ENCODE measurements around the gene JPH2. TPM values are rescaled to one million over a fixed set of nuclear protein-coding genes. Genes with fewer than 3 reads are reported as not detected.

The JPH2 gene
- total RNA-seq, 1 experiment from 2014 or later, result 0.17 TPM

- no peaks in the 10 kb centered on the region for H3K9me3 ChIP-seq (ENCODE audit: control insufficient read depth in 1 of 2, insufficient read depth in 1 of 2, low read depth in 1 of 2, low read length in 2 of 2)
- no TSS peak for BruUV-seq (replicated peaks)
- no peak for DNase-seq (ENCODE audit: low read depth, low spot score)
- no peak overlapping the region for H2AFZ ChIP-seq (ENCODE audit: low read depth, low read length, poor library complexity, severe bottlenecking)
- no peak overlapping the region for H3K27ac ChIP-seq (ENCODE audit: low read depth, low read length)
- H4K20me1 ChIP-seq (ENCODE audit: insufficient read depth), result no peaks in the 10 kb centered on the region
- RAD21 ChIA-PET (ENCODE audit: low non-redundant PET in 1 of 2, low total read pairs in 2 of 2, uncharacterized antibody in 2 of 2, unreplicated experiment in 2 of 2), result no interaction called here
- H3K36me3 ChIP-seq (ENCODE audit: control insufficient read depth in 1 of 2, insufficient read depth in 2 of 2, low read length in 2 of 2), result no peaks in the 10 kb centered on the region
- H3K9ac ChIP-seq (ENCODE audit: low read length), result no peak overlapping the region
- intact Hi-C loops (cut with micrococcal nuclease), result no loop called here
- CTCF ChIA-PET, result no interaction called here
- no peaks in the 10 kb centered on the region for H3K9me2 ChIP-seq (ENCODE audit: insufficient read depth)
- TF ChIP-seq RAD21 (IDR thresholded peaks at IDR 0.05; ENCODE audit: low read depth), result no peak
- TF ChIP-seq CBX3 (IDR thresholded peaks at IDR 0.05; ENCODE audit: low read depth), result no peak
- TF ChIP-seq, protein P1, sequence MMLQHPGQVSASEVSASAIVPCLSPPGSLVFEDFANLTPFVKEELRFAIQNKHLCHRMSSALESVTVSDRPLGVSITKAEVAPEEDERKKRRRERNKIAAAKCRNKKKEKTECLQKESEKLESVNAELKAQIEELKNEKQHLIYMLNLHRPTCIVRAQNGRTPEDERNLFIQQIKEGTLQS (IDR thresholded peaks at IDR 0.05), result no peak
- TF ChIP-seq ELF1 (IDR thresholded peaks at IDR 0.05; ENCODE audit: borderline replicate concordance, low read depth), result no peak
- no peak for TF ChIP-seq EZH2phosphoT487 (IDR thresholded peaks at IDR 0.05; ENCODE audit: borderline replicate concordance)
- TF ChIP-seq REST (IDR thresholded peaks at IDR 0.05; ENCODE audit: low read depth), result no peak
- TF ChIP-seq EZH2 (IDR thresholded peaks at IDR 0.05), result no peak
- no peak for TF ChIP-seq SIN3A (IDR thresholded peaks at IDR 0.05; ENCODE audit: low read depth)
- no peak for TF ChIP-seq POLR2A (IDR thresholded peaks at IDR 0.05; ENCODE audit: borderline replicate concordance, extremely low read depth, insufficient read depth, insufficient read length)
- no peak overlapping the region for H3K4me2 ChIP-seq (ENCODE audit: low read length)
- no peak for ATAC-seq
- H3K27me3 ChIP-seq (ENCODE audit: insufficient read depth, low read length), result no peaks in the 10 kb centered on the region
- POLR2A ChIA-PET, result no interaction called here
- no peak overlapping the region for H3K4me3 ChIP-seq (replicated peaks in 1 of 2; ENCODE audit: low read depth in 1 of 2, low read length in 2 of 2)
- H3K79me2 ChIP-seq (ENCODE audit: insufficient read depth, low read length), result no peaks in the 10 kb centered on the region
- H3K4me1 ChIP-seq (ENCODE audit: control insufficient read depth in 1 of 2, insufficient read depth in 2 of 2, low read length in 2 of 2), result peaks cover 16 to 22% of the 10 kb centered on the region in 2 experiments
These were observed 1.4 kb downstream of the JPH2 start for GRCh38 chr20:44185574-44185973.
